Esophagus mucosa (tissue), 1 donor: ENCODE results near the gene KCNQ1OT1. TPM values are rescaled to one million over a fixed set of nuclear protein-coding genes. Genes with fewer than 3 reads are reported as not detected.

Source experiments
- ATAC-seq: fragments of 200-7000 bp; cut with Tn5 transposase; one replicate; pipeline ENCODE4 v1.9.1; 2020
- total RNA-seq: library from RNA; stranded (reverse); gene quantifications from one replicate; pipeline ENCODE4 v1.2.4, GENCODE V29; 2023
- donor health status: DM: yes; HTN: yes; CAD: no.

Gene KCNQ1OT1
- total RNA-seq, 1 donor from 2014 or later: 0.60 TPM

GRCh38 chr11:2701898-2702434, 2.2 kb upstream of the KCNQ1OT1 start:
- no peak for ATAC-seq

DNA sequence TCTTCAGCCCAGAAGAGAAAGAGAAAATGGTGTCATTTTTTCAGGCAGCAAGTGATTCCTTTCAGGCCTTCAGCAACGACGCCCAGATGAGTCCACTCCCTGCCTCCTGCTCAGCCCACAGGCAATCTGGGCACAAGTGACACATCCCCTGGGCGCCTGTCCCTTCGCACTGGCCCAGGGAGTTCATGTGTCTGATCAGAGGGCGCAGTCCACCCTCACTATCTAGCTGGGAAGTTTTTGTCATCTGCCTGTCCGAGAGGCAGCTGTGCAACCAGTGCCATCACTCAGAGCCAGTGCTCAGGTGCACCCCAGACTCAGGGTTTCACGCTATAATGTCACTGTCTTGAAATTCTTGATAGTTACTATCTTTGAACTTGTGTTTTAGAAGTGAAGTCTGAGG, 1.4 kb upstream of the KCNQ1OT1 start:
- no peak for ATAC-seq

DNA sequence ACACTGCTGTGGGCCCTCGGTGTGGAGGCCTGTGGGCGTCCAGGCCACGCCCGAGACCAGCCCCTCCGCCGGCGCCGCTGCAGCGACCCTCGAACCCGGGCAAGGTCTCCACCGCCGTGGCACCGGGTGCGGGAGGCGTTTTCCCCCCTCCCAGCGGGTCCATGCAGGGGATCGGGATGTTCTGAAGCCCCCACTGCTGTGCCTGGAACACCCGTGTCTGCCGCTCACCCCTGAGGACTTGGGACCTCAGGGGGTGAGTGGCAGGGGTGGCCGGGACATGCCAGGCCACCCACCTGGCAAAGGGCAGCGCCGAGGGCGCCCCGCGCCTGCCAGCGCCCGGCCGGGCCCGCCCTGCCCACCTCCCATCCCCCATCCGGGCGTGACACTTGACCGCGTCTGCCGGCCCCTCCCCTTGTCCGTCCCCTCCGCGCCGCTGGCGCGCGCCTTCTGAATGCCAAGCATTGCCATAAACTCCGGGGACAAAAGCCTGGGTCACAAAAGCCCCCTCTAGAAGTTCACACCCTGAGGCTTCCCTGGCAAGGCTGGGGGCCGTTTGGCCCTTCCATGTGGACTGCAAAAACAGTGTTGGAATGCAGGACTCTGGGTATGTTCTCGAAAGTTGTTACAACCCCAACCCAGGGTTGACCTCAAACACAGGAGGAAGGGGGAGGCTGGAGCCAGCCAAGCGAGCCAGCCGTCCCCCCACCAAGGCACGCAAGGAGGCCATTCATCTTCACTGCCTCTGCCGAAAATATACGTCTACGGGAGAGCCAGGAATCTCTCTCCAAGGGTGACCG, 819 bp upstream of the KCNQ1OT1 start:
- peak; percentile 57 for ATAC-seq

- ATAC-seq: peak; percentile 40
Measured at GRCh38 chr11:2699185-2699530, 636 bp downstream of the KCNQ1OT1 start.

DNA sequence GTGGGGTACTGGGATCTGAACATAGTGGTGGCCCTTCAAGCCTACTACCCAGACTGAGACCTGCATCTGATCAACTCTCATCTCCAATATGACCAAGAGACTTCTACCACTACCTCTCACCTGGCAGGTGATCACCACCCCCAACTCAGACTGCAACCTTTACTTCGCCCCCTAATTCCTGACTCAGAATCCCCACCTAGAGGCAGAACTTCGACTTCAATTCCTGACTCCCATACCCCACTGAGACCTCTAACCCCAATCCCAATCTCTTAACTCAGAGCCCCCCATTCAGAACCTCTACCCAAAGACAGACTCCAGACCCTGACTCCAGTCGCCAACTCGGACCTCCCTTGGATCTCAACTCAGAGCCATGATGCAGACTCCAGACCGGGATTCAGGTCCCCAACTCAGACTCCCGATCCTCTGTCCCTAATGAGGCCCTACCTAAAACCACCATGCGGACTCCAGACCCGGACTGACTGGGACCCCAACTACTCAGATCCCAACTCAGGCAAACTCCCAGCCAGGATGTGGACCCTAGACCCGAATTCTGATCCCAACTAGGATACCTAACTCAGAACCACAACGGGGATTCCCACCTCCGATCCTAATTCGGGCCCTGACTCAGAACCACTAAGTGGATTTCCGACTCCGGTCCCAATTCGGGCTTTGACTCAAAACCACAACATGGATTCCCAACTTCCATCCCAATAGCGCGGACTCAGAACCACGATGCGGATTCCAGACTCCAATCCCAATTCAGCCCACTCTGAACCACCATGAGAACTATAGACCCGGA, 1.2 kb downstream of the KCNQ1OT1 start:
- ATAC-seq: no peak

DNA sequence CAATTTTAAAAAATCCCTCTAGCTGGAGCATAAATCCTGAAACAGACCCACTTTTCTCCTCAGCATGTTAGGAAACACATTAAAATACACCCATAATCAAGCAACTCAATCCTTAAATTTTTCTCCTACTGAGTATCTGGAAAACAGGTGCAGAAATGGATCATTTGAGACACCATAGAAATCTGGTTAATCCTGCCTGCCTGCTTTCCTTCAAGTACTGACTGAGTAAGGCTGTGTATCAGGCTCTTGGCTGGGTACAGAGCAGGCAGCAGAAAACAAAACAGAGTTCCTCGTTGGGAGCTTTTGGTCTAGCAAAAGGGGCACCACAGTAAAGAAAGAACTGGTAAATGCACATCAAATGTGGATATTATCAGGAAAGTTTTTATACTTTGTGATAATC, 1.9 kb downstream of the KCNQ1OT1 start:
- ATAC-seq: no peak

DNA sequence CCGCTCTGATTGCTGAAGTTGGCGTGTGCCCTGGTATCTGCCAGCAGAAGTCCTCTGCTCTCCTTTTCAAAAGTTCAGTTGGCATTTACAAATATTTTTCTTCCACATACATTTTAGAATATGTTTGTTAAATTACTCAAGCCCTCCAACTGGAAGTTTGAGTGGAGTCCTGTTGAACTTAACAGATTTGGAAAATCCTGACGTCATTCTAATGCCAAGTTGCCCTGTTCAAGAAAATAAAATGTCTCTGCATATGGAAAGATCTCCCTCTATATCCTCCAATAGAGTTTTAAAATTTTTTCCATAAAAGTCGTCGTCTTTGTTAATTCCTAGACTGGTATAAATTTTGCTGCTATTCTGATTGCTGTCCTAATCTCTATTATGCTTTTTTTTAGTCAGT, 3.3 kb downstream of the KCNQ1OT1 start:
- ATAC-seq: no peak

GRCh38 chr11:2694995-2695939, 4.5 kb downstream of the KCNQ1OT1 start:
- ATAC-seq: no peak

DNA sequence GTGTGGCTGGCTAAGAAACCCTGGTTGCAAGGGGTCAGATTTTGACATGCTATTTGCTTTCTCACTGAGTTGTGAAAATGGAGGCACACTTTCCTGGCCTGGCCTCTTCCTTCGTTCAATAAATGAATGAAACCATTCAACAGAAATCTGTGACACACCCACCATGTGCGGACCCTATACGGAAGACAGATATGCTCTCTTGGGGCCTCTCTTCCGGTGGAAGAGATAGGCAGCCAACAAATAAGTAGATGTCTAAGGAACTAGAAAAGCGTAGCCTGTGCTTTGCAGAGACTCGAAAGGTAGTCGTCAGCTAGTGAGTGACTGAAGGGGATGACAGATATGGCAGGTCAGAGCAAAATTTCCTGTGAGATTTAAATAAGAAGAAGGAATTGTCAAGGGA, 5.3 kb downstream of the KCNQ1OT1 start:
- ATAC-seq: no peak

DNA sequence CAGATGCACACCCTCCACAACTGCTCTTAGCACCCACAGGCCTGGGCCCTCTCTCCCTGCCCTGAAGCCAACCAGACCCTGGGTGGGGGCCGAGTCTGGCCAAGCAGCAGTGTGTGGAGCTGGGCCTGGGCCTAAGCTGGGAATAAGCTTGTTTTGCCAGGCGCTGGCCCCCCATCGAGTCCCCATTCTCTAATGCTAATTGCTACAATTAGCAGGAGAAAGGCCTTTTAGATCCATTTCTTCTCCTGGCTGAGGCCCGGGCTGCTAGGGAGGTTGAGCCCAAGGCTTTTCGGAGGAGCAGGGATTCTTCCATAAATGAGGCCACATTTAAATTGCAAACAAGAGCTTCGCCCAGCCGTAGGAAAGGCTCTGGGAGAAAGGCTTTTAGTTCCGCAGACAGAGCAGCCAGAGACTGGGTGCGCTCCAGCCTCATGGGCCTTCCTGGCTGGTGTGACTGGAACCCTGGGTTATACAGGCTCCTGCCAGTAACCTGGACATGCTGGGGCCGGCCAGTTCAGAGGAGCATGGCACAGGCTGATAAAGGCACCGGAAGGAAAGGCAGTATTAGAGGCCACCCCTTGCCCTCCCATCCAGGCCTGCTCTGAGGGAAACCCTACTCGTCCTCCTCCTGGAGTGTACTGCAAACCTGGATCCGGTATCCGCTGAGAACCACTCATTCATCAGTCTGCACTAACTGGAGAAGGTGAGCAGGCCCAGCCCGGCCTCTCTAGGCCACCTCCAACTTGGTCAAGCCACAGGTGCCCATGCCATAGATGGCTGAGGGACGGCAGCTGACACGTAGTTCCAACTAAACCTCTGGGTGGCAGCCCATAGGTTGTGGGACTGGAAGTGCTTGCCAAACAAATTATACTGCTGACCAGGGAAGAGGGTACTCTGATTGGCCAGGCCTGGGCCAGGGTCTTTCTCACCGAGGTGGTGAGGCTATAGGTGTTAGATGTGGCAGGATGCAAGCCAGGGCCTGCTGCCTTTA, 6.2 kb downstream of the KCNQ1OT1 start:
- ATAC-seq: no peak

DNA sequence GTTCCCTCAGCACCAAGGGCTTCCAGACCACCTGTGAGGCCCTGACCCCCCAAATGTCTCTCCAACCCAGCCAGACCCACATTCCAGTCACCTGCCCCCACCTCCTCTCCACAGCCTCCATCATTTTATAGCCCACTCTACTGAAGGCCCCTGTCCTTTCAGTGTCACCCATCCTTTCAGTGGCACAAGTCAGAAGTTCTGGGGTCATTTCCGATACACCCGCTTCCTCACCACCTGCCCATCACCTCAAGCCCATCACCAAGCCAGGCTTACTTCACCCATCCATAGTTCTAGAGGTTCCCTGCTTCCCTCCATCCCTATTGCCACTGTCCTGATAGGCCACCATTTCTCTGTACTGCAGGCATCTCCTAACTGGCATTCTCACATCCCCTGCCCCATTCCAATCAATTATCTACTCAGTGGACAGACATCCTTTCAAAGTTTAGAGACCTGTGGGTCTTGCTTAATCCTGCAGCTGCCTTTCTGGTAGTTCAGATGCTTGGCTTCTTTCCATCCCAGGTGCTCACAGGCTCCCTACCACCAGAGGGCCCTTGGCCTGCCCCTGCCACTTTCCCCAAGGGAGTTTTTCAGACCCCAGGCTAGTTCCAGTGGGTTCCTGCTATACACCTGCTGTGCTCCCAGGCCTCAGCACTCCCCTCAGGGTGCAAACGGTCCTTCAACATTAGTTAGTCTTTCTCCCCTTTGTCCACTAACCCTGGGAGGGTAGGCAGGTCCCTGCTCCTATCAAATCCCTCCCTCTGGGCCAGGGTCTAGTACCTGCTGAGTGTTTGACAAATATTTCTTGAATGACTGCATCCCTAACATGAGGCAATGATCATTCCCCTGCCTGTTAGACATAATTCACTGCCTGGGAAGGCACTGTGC, 7.6 kb downstream of the KCNQ1OT1 start:
- no peak for ATAC-seq

DNA sequence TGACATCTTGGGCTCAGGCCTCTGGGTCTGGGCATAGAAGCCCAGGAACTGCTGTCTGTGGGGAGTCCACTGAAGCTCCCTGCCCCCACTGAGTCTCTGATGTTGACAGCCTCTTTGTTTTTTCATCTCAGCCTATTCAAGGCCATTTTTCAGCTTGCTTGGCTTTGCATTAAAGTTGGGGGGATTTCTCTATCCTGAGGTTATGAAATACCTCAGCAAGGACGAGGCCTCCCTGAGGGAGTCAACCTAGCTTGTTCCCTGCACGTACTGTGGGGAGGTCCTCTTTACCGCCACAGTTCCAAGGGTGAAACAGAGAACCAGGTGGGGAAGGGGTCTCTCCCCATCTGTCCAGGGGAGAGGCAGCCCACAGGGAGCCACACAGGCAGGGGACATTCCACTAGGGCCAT, 8.4 kb downstream of the KCNQ1OT1 start:
- ATAC-seq: no peak

GRCh38 chr11:2690596-2691354, 9.0 kb downstream of the KCNQ1OT1 start:
- ATAC-seq: no peak

DNA sequence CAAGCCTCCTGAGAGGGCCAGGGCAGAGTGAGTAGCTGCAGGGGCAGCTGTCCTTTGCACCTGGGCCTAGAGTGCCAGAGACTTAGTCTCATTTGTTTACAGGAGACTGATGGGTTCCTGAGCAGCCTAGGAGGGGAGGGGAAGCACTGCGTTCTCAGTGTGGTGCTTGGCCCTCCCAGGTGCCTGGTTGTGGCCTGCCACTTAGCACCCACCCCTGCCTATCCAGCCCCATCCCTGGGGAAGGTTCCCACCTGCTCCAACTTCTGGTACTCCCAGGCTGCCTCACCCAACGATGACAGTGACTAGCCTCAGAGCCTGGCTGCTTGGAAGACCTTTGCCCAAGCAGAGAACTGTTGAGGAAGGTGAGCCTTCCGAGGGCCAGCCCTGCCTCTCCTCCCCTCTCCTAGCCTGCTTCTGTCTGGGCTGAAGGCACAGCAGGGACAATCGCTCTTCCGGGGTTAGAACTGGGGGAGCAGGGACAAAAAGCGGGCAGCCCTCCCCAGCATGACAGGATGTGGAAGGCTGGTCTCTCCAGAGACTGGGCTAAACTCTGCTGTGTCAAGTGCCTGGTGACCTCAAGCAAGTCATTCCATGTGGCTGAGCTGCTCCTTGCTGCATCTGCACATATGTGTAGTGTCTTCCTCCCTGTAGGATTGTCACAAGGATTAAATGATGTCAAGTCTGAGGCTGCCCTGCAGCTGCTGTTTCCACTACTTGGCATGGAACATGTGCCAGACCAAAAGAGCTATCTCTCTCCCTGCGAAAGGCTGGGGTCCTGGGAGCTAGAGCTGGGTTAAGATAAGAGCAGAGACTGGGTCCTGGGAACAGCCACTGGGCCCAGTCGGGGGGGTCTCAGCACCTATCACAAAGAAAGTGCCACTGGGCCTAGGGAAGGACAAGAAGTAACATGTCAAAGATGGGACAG, 9.9 kb downstream of the KCNQ1OT1 start:
- ATAC-seq: no peak

DNA sequence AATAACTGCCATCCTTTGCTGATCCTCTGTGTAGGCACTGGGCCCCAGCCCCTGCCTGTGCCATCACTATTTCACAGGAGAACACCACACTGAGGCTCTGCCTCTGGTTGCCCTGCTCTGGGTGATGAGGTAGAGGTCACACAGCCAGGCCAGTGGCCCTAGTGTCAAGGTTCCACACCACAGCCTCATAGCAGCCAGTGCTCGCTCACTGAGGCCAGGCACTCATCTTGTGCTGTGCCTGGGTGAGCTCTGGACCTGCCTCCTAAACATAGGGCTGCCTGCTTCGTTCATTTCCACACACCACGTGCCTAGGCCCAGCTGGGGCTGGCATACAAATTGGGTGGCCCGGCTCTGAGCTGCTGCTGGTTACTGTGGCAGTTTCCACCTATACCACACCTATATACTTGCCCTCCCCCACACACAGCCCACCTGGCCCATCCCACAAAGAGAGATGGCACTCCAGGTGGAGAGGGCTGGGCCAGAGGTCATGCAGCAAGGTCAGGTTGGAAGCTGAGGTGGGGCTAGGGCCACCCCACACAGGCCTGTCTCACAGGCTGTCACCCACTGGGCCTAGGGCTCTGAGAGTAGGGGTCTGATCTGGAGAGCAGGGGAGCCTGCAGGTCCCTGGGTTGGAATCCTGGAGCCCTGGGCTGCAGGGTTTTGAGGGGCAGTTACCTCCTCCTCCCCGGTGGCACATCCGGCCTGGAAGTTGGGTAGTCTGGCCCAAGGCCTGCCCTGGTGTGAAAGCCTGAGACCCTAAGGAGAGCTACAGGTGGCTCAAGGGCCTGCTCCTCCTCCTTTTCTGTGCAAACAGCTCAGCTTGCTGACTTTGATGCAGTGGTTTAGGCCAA, 11.2 kb downstream of the KCNQ1OT1 start:
- no peak for ATAC-seq

DNA sequence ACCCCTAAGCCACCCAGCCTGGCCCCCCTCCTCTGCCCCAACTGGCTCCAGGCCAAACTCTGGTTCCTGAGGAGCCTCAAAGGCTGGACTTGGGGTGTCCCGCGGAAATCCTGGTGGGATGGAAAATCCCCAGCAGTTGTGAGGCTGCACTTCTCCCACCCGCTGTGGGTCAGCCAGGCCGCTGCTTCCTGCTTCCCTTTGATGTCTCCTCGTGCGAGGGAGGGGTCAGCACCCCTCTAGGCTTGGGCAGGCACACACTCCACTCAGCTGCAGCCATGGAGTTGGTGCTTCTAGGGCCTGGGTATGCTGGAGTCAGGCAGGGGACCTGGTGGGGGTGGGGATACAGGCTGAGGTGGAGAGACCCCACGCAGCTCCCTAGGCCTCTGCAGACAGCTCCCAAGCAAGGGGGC, 12.0 kb downstream of the KCNQ1OT1 start:
- no peak for ATAC-seq

- no peak for ATAC-seq
Measured at GRCh38 chr11:2687223-2687530, 12.6 kb downstream of the KCNQ1OT1 start.
